Prostate gland (tissue), 2 donors: ENCODE measurements around the gene SORBS1.

Experiments
- CTCF ChIP-seq, 4 experiments: fragments of 200-600 bp in 2 of 4; fragments of 450-650 bp in 2 of 4; sonication (generic) in 2 of 4; IDR thresholded peaks; 1 replicate in 3 of 4; 2 replicates in 1 of 4; pipeline ENCODE4 v1.5.1; 2016 to 2019; ENCODE audit warnings: antibody characterized with exemption in 4 of 4, mild to moderate bottlenecking in 2 of 4, moderate library complexity in 2 of 4
- POLR2AphosphoS5 ChIP-seq: sonication (generic); formaldehyde crosslinking; IDR thresholded peaks from one replicate; pipeline ENCODE4 v1.6.1; 2017; ENCODE audit warnings: antibody characterized with exemption

- peak in 1 of 4 experiments; percentile 10 for TF ChIP-seq CTCF (IDR thresholded peaks at IDR 0.05)
- TF ChIP-seq POLR2AphosphoS5 = no peak
Observed at GRCh38 chr10:95456516-95456915, 104.7 kb downstream of the SORBS1 start.
